Measurements from ENCODE around the gene STX3. TPM values are rescaled to one million over a fixed set of nuclear protein-coding genes. Genes with fewer than 3 reads are reported as not detected.
"Not testable (repeated sequence)": the region's sequence is repeated elsewhere in the genome, so short reads cannot be mapped to it uniquely, and the experiment has no call there.

The STX3 gene
- total RNA-seq, 2 experiments from 2014 or later = 7.3 to 8.0 TPM

DNA sequence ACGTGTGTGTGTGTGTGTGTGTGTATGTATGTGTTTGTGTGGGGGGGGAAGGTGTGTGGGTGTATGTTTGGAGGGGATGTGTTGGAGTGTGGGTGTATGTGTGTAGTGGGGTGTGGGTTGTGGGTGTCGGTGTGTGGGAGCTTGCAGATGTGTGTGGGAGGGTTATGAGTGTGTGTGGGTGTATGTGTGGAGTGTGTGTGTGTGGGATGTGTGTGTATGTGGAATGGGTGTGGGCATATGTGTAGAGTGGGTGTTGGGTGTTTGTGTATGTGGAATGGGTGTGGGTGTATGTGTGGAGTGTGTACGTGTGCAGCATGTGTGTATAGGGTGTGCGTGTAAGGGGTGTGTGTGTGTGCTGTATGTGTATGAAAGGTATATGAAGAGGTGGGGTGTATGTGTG is 14.7 kb downstream of the STX3 start:
- Mint-ChIP-seq H3K9me3 (no peaks in the 10 kb centered on the region), H3K27ac (no peak overlapping the region), H3K36me3 (no peaks in the 10 kb centered on the region), H3K4me1 (peaks cover 22% of the 10 kb centered on the region), H3K4me3 (no peak overlapping the region), H3K27me3 (no peaks in the 10 kb centered on the region)
- no peak for DNase-seq

DNA sequence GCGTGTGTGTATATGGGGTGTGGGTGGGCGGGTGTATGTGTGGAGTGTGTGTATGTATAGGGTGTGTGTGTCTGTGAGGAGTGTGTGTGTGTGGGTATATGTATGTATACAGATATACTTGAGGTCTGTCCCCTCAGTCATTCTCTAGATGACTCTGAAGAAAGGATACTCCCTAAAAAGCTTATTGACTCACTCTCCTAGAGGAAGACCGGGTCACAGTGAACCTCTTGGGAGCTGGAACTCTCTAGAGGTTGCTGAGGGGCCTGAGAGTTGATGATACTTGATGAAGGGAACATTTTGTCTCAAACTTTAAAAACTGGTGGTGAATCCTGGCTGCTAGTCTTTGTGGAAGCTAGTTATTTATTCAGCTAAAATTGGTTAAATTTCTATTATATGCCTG is 15.1 kb downstream of the STX3 start:
- no peak for DNase-seq
- Mint-ChIP-seq H3K4me3 (no peak overlapping the region), H3K4me1 (peaks cover 19% of the 10 kb centered on the region), H3K27ac (no peak overlapping the region), H3K9me3 (no peaks in the 10 kb centered on the region), H3K36me3 (no peaks in the 10 kb centered on the region), H3K27me3 (no peaks in the 10 kb centered on the region)

DNA sequence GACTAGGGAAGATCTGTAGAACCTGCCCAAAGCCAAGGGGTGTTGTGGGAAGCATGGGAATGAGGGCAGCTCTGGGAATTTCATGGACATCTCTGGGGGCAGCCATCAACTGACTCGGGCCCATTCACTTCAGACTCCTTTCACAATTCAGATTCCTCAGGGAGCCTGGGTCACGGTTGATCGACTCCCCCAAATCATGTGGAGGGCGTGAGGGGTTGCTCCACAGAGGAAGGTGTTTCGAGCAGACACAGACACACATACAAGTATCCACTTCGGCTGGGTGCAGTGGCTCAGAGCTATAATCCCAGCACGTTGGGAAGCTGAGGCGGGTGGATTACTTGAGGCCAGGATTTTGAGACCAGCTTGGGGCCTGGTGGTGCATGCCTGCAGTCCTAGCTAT is 15.7 kb downstream of the STX3 start:
- Mint-ChIP-seq H3K9me3 (no peaks in the 10 kb centered on the region), H3K27me3 (no peaks in the 10 kb centered on the region), H3K36me3 (no peaks in the 10 kb centered on the region), H3K4me1 (peaks cover 19% of the 10 kb centered on the region), H3K4me3 (no peak overlapping the region), H3K27ac (no peak overlapping the region)
- DNase-seq = no peak

DNA sequence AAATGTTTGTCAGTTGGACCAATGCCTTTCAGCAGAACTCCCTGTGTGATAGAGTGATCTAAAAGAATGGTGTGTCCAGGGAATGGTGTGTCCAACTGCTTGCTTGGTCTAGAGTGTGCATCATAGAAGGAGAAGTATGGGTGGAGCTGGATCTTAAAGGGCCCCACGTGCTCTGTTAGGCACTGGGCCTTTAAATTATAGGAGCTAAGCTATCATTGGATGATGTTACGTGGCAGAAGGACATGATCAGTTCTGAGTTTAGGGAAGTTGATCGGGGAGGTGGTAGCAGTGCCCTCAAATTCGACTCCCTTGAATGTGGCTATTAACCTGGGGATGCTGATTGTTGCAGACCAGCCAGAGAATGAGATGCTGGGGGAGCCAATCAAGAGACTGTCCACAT is 16.4 kb downstream of the STX3 start:
- no peaks in the 10 kb centered on the region for H3K9me3 Mint-ChIP-seq
- no peaks in the 10 kb centered on the region for H3K36me3 Mint-ChIP-seq
- no peak overlapping the region for H3K4me3 Mint-ChIP-seq
- H3K27ac Mint-ChIP-seq = no peak overlapping the region
- no peaks in the 10 kb centered on the region for H3K27me3 Mint-ChIP-seq
- no peak for DNase-seq
- peaks cover 21% of the 10 kb centered on the region for H3K4me1 Mint-ChIP-seq

DNA sequence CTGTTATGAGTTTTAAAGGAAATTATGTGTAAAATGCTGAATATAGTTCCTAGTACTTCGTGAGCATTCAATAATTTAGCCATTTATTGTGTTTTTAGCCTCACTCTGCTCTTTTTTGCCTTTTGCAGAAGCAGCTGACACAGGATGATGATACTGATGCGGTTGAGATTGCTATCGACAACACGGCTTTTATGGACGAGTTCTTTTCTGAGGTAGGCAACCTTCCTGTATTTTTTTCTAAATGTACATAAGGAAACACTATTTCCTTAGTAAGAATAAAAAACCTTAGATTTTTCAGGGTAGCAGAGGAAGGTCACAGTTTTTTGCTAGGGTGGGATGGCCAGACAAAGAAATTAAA is 17.9 kb downstream of the STX3 start:
- no peak for DNase-seq
- Mint-ChIP-seq H3K36me3 (no peaks in the 10 kb centered on the region), H3K27me3 (no peaks in the 10 kb centered on the region), H3K4me1 (peaks cover 24% of the 10 kb centered on the region), H3K4me3 (no peak overlapping the region), H3K9me3 (no peaks in the 10 kb centered on the region), H3K27ac (no peak overlapping the region)

DNA sequence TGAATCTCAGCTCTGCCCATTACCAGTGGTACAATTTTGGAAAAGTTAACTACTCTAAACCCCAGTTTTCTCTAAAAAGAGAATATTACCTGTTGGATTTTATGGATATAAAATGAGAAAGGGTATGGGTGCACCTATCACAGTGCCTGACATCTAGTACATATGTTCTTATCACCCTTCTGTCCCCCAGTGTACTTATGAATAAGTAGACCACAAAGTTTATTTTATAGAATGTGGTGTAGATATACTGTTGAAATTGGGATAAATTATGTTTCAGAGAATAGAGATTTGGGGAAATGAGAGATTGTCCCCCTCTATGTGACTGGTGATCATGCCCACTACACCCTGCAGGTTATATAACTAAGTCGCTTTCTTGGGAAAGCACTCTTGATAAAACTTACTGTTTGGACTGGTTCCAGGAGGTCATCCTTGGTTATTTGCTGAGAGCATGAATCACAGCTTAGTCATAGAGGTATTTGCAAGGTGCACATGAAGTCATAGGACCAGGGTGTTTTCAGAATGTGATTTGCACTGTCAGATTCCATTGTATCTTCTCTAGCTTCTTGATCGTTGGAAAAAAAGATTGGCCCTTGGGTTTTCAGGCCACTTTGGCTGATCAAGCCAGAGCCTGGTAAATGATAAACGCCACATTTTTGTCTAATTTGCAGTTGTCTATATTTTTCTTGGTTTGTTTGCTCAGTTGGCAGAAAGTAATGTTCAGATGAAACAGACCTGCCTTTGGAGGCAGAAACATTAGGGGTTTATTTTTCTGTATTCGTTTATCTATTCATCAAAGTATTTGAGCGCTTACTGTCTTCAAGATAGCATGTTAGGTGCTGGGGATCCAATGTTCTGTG is 21.3 kb downstream of the STX3 start:
- Mint-ChIP-seq H3K27ac (no peak overlapping the region), H3K27me3 (no peaks in the 10 kb centered on the region)

DNA sequence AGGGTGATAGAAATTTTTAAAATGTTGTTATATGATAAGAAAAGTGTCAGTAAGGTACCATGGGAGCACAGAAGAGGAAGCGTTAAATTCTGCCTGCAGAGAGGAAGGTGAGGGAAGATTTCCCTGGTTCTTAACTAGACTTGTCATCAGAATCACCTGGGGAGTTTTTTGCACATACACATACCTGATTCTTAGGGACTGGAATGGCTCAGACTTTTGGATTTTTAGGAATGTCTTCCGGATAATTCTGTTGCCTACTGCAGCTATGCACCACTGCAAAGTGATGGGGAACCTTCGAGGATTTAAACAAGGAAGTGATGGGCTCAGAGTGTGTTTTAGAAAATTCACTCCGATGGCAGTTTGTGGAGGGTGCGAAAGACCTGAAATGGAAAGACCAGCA is 21.9 kb downstream of the STX3 start:
- Mint-ChIP-seq H3K9me3 (no peaks in the 10 kb centered on the region), H3K27ac (no peak overlapping the region), H3K36me3 (peaks cover 6% of the 10 kb centered on the region), H3K27me3 (no peaks in the 10 kb centered on the region), H3K4me3 (no peak overlapping the region), H3K4me1 (peaks cover 17% of the 10 kb centered on the region)
- no peak for DNase-seq

More for the DNA sequence above, 21.3 kb downstream of the STX3 start:
- no peak for DNase-seq
- Mint-ChIP-seq H3K4me1 (peaks cover 22% of the 10 kb centered on the region), H3K4me3 (no peak overlapping the region), H3K36me3 (peaks cover 2% of the 10 kb centered on the region), H3K9me3 (no peaks in the 10 kb centered on the region)

DNA sequence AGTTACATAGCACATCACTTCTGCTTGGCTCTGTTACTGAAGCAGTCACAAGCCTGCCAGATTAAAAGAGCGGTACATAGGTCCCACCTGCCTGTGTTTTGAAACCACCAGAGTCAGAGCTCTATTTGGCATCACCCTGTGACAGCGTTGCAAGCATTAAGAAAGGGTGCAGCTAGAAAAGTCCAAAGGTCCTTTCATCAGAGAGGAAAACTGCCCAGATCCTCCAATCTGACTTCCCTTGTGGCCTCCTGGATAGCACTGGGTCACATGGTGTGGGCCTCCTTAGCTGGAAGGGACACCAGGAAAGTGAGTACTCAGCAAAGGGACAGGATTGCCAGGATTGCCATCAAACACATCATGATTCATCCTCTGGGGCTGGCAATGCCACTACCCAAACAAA is 22.9 kb downstream of the STX3 start:
- Mint-ChIP-seq H3K4me3 (no peak overlapping the region), H3K36me3 (peaks cover 6% of the 10 kb centered on the region), H3K27me3 (no peaks in the 10 kb centered on the region), H3K9me3 (no peaks in the 10 kb centered on the region), H3K4me1 (peaks cover 10% of the 10 kb centered on the region), H3K27ac (no peak overlapping the region)
- no peak for DNase-seq

DNA sequence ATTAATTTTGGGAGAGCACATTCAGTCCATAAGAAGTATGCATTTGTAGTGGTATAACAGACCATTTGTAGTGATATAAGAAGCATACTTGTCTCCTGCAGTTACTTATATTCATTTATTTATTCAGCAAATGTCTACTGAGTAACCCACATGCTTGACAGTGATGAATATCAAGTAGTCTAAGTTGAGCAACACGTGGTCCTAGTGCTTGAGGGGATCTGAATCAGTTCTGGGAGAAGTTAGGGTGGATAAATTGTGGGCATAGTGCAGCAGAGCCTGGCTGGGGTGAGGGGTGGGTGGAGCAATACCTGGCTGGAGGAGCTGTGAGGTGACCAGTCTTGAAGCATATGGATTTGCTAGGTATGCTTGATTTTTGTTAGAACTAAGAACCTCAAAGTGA is 24.3 kb downstream of the STX3 start:
- Mint-ChIP-seq H3K36me3 (peaks cover 6% of the 10 kb centered on the region), H3K9me3 (no peaks in the 10 kb centered on the region), H3K27ac (no peak overlapping the region), H3K4me3 (no peak overlapping the region), H3K27me3 (no peaks in the 10 kb centered on the region), H3K4me1 (peaks cover 18% of the 10 kb centered on the region)
- no peak for DNase-seq

DNA sequence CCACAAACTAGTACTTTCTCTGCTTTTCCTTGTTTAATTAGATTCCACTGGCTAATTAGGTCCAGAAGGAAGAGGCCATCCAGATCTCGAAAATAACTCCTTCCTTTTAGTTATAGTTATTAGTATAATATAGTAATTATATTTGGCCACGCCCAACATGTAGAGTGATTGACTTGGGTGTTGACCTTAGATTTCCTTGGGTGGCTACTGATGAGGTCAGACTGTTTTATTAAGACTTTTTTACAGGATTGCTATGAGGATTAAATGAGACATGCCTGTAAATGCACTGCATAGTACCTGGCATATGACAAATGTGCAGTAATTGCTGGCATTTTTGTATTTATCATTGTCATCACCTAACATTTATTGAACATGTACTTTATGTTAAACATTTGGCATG is 26.9 kb downstream of the STX3 start:
- no peaks in the 10 kb centered on the region for H3K9me3 Mint-ChIP-seq
- H3K4me3 Mint-ChIP-seq = no peak overlapping the region
- H3K36me3 Mint-ChIP-seq = peaks cover 6% of the 10 kb centered on the region
- no peaks in the 10 kb centered on the region for H3K27me3 Mint-ChIP-seq
- peaks cover 11% of the 10 kb centered on the region for H3K4me1 Mint-ChIP-seq
- no peak for DNase-seq
- no peak overlapping the region for H3K27ac Mint-ChIP-seq

DNA sequence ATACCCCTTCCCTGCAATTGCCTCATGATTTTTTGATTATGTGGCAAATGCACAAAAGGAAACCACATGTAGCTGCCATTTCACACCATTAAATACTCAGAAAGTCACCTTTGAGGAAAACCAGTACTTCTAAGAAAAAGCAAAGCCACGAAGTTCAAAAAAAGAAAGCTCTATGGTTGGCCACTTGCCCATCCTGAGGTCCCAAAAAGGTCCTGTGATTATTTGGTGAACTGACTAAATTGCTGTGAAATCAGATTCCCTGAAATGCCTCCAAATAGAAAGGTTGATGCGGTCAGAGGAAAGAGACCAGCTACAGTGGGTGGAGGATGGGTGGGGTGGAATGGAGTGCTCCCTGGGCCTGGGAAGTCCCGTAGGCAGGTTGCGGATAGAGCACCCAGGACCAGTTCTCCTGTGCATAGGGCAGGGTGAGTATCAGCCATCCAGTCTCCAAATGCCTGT is 28.5 kb downstream of the STX3 start:
- Mint-ChIP-seq H3K4me1 (peaks cover 11% of the 10 kb centered on the region), H3K27me3 (no peaks in the 10 kb centered on the region), H3K36me3 (peaks cover 6% of the 10 kb centered on the region), H3K9me3 (no peaks in the 10 kb centered on the region), H3K27ac (peak overlapping the region; percentile 11), H3K4me3 (no peak overlapping the region)
- peak; percentile 26 for DNase-seq

DNA sequence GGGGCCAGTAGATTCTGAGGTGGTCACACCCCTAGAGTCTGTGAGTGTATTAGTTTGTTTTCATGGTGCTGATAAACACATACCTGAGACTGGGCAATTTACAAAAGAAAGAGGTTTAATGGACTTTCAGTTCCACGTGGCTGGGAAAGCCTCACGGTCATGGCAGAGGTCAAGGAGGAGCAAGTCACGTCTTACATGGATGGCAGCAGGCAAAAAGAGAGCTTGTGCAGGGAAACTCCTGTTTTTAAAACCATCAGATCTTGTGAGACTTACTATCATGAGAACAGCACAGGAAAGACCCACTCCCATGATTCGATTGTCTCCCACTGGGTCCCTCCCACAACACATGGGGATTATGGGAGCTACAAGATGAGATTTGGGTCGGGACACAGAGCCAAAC is 29.3 kb downstream of the STX3 start:
- not testable (repeated sequence) for H3K4me3 Mint-ChIP-seq, DNase-seq, H3K27ac Mint-ChIP-seq, H3K36me3 Mint-ChIP-seq, H3K9me3 Mint-ChIP-seq, H3K27me3 Mint-ChIP-seq
- H3K4me1 Mint-ChIP-seq = peaks cover 11% of the 10 kb centered on the region

DNA sequence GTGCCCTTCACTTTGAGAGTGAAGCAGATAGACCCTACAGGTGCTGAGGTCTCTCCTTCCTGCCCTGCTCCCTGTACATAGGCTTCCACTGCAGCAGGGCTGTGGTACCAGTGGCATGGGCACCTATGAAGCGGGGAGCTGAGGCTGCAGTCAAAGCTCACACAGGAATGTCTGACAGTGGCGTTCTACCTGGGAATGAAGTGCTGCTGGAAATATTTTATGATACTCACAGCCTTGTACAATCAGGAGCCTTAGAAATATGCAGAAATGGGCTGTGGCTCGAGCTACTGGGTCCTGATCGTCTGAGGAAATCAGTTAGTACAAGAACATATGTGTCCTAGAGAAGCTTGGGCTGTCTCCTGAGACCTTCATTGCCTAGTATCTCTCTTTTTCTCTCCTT is 30.6 kb downstream of the STX3 start:
- Mint-ChIP-seq H3K36me3 (peaks cover 6% of the 10 kb centered on the region), H3K27me3 (no peaks in the 10 kb centered on the region), H3K27ac (no peak overlapping the region), H3K4me1 (peaks cover 11% of the 10 kb centered on the region), H3K9me3 (no peaks in the 10 kb centered on the region), H3K4me3 (no peak overlapping the region)
- DNase-seq = no peak

DNA sequence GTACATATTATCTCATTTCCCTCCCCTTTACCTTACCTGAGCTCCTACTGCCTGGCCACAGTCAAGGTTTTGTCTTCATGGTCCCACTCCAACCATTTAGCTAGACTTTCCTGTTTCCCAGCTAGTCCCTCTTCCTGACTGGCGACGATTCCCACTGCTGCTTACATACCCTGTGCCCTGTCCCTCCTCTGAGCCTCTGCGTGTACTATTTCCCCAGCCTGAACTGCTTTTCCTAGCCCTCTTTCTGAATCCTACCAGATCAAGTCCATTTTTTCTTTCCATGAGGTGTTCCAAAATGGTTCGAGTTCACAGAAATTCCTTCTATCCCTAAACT is 32.0 kb downstream of the STX3 start:
- H3K27ac Mint-ChIP-seq = no peak overlapping the region
- no peak overlapping the region for H3K4me3 Mint-ChIP-seq
- H3K27me3 Mint-ChIP-seq = no peaks in the 10 kb centered on the region
- no peaks in the 10 kb centered on the region for H3K9me3 Mint-ChIP-seq
- peaks cover 11% of the 10 kb centered on the region for H3K4me1 Mint-ChIP-seq
- no peak for DNase-seq
- H3K36me3 Mint-ChIP-seq = no peaks in the 10 kb centered on the region

DNA sequence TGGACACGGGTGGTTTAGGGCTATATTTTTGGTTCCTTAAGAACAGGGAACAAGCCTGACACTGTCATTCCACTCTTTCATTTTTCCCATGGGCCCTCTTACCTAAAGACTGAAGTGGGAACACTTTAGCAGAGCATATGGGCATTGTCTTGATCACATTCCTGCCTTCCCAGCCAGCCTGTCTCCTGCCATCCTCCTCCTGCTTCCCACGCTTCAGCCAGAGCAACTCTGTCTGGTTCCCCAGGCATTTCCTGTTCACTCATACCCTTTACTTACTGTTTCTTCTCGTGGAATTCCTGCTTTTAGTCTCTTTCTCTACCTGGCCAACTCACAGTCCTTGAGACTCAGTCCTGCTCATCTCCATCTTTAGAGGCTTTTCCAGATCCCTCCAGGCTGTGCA is 32.6 kb downstream of the STX3 start:
- Mint-ChIP-seq H3K4me3 (no peak overlapping the region), H3K27ac (no peak overlapping the region), H3K9me3 (no peaks in the 10 kb centered on the region), H3K27me3 (no peaks in the 10 kb centered on the region), H3K36me3 (no peaks in the 10 kb centered on the region), H3K4me1 (peaks cover 11% of the 10 kb centered on the region)
- no peak for DNase-seq

DNA sequence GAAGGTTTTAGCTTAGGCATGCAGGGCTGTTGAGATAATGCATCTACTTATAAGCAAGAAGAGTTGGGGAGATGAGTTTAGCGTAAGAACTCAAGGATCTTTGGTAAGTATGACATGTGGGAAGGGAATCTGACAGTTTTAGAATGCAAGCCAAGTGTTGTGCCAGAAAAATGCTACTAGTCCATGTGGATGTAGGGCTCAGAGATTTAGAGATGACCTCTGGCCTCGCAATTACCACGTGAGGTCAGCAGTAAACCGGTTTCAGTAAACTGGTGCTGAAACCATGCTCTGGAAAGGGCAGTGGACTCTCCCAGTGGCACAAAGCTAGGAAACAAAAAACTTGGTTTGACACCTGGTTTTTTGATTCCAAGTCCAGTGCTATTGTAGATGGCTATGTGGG is 36.5 kb downstream of the STX3 start:
- peaks cover 2% of the 10 kb centered on the region for H3K36me3 Mint-ChIP-seq
- H3K9me3 Mint-ChIP-seq = no peaks in the 10 kb centered on the region

More for the DNA sequence above, 36.5 kb downstream of the STX3 start:
- Mint-ChIP-seq H3K27ac (no peak overlapping the region), H3K27me3 (no peaks in the 10 kb centered on the region), H3K4me3 (no peak overlapping the region), H3K4me1 (no peaks in the 10 kb centered on the region)
- DNase-seq = no peak

Data from activated naive CD8-positive, alpha-beta T cell treated with anti-CD3 and anti-CD28 coated beads for 36 hours (primary cell).